Kidney epithelial cell (primary cell): Measurements from ENCODE around the gene ELK3. TPM values are rescaled to one million over a fixed set of nuclear protein-coding genes. Genes with fewer than 3 reads are reported as not detected.
A peak's percentile ranks its signal among the peaks of the same experiment; 100 is the strongest.

Experiments
- DNase-seq: peaks from one replicate; pipeline ENCODE4 v3.0.0-alpha.2; 2010; ENCODE audit warnings: low read depth
- H3K27me3 ChIP-seq: 2 replicates; pipeline ENCODE4 v1.6.0; 2011; ENCODE audit warnings: low read length; ENCODE audit not compliant: control insufficient read depth, insufficient read depth
- H3K36me3 ChIP-seq: 2 replicates; pipeline ENCODE4 v1.5.1; 2011; ENCODE audit warnings: low read length; ENCODE audit not compliant: control insufficient read depth, insufficient read depth
- H3K4me3 ChIP-seq: 2 replicates; pipeline ENCODE4 v1.5.1; 2011; ENCODE audit warnings: low read depth, mild to moderate bottlenecking, control low read depth, low read length
- total RNA-seq: library from RNA; depleted of rRNA; stranded (reverse); fragments of >200 nt; gene quantifications from 2 replicates; pipeline ENCODE4 v1.2.3, GENCODE V29; 2015
- TF ChIP-seq, protein P1 (sequence below): IDR thresholded peaks from 2 replicates; pipeline ENCODE4 v1.5.1; 2011; ENCODE audit warnings: mild to moderate bottlenecking, moderate library complexity, low read length, control low read depth, inconsistent platforms; ENCODE audit not compliant: insufficient read depth, poor library complexity, severe bottlenecking

The ELK3 gene
- total RNA-seq, 1 donor from 2014 or later, result 63.5 TPM

DNA sequence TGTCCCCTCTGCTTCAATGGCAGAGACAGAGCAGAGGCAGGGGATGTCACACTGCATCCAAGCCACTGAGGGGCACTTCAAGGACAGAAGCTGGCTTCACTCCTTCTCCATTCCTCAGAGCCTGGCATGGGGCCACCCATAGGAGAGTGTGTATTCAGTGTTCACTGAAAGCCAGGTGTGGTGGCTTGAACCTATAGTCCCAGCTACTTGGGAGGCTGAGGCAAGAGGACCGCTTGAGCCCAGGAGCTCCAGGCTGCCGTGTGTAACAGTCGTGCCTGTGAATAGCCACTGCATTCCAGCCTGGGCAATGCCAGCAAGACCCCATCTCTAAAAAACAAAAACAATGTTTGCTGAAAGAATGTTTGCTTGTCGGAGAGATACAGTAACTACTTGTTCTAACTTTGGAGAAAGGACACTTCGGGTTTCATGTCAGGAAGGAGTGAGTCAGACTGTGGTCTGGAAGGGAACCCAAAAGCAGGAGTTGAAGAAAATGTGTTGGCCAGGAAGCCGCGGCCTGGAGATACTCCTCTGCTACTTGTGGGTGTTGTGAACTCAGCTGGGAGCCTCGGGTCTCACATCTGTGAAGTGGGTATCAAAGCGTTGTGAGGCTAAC lies 43.4 kb downstream of the ELK3 start:
- Histone ChIP-seq H3K36me3 (peaks cover 3% of the 10 kb centered on the region), H3K27me3 (no peaks in the 10 kb centered on the region), H3K4me3 (no peak overlapping the region)
- TF ChIP-seq, protein P1, sequence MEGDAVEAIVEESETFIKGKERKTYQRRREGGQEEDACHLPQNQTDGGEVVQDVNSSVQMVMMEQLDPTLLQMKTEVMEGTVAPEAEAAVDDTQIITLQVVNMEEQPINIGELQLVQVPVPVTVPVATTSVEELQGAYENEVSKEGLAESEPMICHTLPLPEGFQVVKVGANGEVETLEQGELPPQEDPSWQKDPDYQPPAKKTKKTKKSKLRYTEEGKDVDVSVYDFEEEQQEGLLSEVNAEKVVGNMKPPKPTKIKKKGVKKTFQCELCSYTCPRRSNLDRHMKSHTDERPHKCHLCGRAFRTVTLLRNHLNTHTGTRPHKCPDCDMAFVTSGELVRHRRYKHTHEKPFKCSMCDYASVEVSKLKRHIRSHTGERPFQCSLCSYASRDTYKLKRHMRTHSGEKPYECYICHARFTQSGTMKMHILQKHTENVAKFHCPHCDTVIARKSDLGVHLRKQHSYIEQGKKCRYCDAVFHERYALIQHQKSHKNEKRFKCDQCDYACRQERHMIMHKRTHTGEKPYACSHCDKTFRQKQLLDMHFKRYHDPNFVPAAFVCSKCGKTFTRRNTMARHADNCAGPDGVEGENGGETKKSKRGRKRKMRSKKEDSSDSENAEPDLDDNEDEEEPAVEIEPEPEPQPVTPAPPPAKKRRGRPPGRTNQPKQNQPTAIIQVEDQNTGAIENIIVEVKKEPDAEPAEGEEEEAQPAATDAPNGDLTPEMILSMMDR, result no peak
- DNase-seq, result peak; percentile 73

DNA sequence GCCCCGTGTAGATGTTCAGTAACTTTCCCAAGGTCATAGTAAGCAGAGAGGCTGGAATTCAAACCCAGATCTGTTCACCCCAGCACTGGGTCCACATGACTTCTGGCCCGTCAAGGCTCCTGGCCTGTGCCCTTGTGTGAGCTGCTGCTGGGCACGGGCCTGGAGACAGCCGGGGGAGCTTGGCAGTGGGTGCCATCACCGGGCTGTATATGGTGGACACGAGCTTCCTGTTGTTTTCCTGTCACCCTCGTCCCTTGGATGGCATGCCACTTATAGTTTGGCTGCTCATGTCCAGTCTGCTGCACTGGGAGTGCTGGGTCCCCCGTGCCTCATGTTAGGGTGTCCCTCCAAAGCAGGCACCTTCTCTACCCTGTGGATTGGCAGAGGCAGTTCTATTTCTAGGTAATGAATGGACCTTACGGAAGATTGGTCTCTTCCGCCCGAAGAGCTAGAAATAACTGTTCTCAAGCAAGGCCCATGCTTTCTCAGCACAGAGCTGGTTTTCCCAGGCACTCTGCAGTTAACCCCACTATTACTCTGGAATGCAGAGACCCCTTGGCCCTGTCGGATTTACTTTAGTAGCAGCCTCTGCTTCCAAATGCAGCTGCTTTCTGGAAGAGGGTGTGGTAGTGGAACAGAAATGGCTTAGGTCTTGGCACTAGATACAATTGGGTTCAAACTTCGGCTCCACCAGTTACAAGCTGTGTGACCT lies 44.3 kb downstream of the ELK3 start:
- TF ChIP-seq, protein P1, result no peak
- peaks cover 3% of the 10 kb centered on the region for H3K36me3 ChIP-seq

DNA sequence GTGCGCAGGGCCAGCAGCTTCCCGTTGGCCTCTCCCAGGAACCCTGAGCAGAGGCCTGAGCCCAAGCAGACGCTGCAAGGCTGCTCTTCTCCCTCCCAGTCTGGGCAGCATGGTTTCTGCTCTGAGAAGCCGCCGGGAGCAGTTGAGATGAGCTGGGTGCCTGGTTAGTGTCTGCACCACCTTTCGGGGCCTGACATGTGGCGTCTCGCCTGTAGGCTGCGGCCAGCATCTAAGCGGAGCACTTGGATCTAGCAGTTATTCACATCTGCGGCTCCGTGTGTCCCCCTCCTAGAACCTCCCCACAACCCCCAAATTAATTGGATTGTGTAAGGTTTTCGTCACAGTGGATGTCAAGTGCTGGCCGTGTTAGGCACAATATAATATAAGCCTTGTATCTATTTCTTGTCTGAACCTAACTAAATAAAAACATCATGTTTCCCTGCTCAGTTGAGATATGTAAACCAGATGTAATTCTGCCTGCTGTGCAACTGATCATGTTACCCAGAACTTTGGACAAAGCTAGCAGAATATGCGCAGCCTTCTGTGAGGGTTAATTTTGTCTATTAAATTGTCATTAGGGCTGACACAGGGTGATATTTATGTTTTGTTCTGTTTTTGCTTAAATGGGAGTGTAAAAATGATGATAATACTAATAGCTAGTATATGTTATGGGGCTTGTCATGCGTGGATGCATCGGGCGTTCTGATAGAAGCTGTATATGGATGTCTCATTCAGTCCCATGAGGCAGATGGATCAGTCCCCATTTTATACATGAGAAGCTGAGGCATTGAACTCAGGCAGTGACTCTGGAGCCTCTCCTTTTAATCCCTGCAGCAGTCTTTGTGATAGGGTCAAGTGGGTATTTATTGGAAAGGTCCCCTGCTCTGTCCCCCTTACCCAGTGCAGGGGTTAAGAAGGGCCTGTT lies 45.8 kb downstream of the ELK3 start:
- TF ChIP-seq, protein P1, result no peak
- no peak for DNase-seq
- H3K27me3 ChIP-seq, result no peaks in the 10 kb centered on the region
- peaks cover 3% of the 10 kb centered on the region for H3K36me3 ChIP-seq
- no peak overlapping the region for H3K4me3 ChIP-seq

More for the DNA sequence above, 44.3 kb downstream of the ELK3 start:
- no peak overlapping the region for H3K4me3 ChIP-seq
- no peaks in the 10 kb centered on the region for H3K27me3 ChIP-seq
- DNase-seq, result no peak

DNA sequence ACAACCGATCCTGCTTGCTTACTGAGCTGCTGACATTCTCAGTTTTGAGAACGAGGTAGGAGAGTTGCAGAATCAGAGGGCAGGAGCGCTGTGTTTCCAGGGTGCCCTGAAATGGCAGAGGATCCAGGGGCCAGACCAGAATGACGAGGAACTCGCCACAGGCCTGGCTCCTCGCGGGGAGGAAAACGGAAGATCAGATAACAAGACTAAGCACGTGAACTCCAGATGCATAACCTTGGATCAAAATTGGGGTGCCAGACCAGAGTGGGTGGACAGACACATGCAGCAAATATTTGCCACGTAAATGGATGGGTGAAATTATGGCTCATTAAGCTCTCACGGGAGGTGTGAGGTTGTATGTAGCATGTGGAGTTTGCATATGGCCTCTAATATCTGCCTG lies 46.5 kb downstream of the ELK3 start:
- no peak overlapping the region for H3K4me3 ChIP-seq
- peaks cover 2% of the 10 kb centered on the region for H3K36me3 ChIP-seq
- TF ChIP-seq, protein P1, result no peak
- no peak for DNase-seq
- no peaks in the 10 kb centered on the region for H3K27me3 ChIP-seq

DNA sequence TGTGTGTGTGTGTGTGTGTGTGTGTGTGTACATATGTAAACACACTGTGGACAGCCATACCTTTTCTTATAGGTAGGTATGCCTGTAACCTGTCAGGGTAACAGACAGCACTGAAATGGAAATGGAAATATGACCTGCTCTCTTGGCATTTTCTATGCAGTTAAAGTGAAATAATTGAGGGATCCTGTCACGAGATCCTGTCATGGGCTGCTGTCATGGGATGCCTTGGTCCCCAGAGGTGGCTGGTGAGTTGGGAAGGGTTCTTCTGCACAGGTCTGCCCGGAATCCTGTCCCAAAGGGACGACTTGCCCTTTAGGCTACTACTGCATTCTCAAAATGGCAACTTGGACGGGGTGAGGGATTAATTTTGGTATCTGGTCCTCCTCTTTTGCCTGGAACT lies 47.3 kb downstream of the ELK3 start:
- H3K27me3 ChIP-seq, result no peaks in the 10 kb centered on the region
- no peak for DNase-seq
- no peak overlapping the region for H3K4me3 ChIP-seq
- TF ChIP-seq, protein P1, result no peak
- H3K36me3 ChIP-seq, result peaks cover 2% of the 10 kb centered on the region
